GM19467 (cell line): ENCODE data around the gene APOL2.
"Not testable (repeated sequence)": the region's sequence is repeated elsewhere in the genome, so short reads cannot be mapped to it uniquely, and the experiment has no call there.

Source experiments
- ATAC-seq: cut with Tn5 transposase; IDR thresholded peaks from one replicate; pipeline ENCODE4 v1.9.1; 2021; ENCODE audit warnings: mild to moderate bottlenecking, moderate library complexity; ENCODE audit not compliant: unreplicated experiment

APOL2 gene

DNA sequence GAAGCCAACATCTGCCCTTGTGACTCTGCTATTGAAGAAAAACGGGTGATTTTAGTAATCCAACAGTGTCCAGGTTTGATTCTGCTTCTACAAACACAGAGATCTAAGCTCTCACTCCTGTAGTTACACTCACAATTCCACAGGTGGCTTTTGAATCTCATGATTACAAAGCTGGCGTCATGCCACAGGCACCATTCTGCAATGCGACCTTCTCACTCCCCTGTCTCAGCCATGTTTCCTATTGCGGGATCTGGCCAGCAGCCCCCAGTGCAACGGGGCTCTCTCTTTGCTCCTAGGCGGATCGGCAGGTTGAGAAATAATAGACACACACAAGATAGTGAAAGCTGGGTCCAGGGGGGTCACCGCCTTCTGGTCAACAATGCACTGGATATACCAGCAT, 36.4 kb downstream of the APOL2 start:
- not testable (repeated sequence) for ATAC-seq

DNA sequence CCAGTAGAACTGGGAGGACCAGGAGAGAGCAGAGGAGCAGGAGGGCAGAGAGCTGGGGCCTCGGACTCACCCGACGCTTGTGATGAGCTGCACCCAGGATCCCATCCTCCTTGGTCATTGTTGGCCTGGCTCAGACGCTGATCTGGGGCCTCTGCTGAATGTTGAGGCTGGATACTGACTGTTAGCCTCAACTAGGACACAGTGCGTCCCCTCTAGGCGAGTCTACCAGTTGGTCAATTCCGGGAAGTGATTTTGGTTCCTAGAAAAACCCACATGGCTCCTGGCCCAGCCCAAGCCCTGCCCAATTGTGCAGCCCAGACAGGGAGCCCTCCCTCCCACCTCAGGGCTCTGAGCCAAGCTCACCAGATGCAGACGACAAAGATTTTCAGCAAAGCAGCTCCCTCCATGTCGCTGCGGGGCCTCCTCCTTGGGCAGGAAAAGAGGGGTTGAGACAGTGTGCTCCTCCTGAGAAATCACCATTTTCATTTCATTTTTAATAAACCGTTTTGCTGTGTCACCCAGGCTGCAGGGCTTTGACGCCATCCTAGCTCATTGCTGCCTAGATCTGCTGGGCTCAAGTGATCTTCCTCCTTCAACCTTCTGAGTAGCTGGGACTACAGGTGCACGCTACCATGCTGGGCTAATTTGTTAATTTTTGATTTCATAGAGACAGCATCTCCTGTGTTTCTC, 37.6 kb downstream of the APOL2 start, which contains the start of gene APOL4:
Gene APOL4 (minus strand): TSS at position 180 of the 690 bp plus-strand sequence. CDS start 75 bp downstream, at position 105.
- ATAC-seq = no peak

DNA sequence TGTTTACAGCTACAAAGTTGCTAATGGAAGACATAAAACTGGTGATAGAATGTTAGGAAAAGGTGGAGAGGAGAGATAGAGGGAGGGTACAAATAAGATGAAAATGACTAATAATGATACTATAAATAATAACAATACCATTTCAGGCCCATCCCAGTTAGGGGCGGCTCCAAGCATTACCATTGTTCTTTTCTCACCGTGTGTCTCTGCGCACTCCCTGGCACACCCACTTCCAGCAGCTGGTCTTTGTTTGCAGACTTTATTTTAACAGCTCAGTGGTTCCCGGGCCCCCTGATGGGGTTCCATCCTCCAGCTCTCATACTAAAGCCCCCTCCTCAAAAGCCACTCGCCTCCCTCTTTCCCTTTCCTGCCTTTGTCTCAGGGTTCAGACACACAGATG, 38.3 kb downstream of the APOL2 start:
- not testable (repeated sequence) for ATAC-seq

DNA sequence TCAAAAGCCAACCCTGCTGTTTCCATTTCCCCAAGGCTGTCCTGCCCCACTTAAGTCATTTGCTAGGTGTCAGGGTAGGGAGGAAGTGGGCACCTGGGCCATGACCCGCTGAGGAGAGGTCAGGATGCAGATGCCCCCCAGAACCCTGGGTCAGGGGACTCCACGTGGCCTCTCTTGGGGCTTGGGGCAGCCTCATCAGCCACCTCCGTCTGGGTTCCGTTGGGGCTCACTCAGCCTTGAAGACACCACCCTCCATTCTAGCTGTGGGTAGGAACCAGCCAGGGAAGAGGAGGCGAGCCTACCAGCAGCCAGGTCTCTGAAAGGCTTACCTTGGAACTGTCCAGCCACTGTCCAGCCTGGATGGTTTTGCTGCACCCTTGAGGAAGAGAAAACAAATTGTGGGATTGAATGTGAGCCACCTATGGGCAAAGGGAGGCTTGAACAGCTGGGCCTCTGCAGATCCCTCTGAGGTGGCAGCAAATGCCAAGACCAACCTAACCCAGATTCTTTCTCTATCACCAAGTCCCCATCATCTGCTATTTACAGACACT, 40.3 kb downstream of the APOL2 start:
- ATAC-seq = no peak

DNA sequence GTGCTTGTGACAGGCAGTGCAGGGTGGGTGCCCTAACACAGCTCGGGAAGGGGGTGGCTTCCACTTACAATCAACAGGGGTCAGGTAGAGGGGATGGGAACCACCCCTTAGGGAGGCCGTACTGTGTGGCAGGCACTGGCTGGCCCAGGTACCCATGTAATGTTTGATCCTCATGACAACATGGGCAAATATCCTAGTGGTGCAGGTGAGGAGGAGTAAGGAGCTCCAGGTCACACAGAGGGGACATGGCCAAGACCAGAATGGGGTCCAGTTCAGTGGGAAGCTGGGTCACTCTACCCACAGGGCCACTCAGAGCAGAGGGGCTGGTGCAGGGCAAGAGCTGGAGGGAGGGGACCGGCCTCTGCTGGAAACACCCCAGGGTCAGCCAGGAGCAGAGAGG, 40.8 kb downstream of the APOL2 start:
- ATAC-seq = no peak

DNA sequence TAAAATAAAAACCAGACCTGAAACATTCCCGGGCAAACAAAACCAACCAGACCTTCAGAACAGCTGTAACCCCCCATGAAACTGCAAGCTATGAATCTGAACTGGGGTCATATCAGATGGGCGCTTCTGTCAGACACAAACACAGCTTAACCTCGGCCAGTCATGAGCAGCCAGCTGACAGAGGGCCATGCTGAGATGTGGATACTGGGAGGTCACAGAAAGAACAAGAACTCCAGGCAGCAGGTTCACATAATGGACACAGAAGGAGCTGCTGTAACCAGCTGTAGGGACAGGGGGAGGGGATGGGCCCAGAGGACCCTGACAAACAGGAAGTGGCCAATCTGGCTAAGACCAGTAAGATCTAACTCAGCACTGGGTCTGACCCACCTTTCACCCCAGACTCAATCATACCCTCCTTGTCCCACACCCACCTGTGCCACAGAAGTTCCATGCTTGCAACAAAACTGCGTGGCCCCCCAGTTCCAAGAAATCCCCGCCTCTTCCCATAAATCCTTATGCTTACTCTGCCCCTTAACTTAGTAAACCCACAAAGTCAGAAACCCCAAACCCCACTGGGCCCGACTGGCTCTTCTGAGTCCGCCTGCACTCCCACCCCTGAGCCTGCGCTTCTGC, 41.7 kb downstream of the APOL2 start:
- no peak for ATAC-seq

DNA sequence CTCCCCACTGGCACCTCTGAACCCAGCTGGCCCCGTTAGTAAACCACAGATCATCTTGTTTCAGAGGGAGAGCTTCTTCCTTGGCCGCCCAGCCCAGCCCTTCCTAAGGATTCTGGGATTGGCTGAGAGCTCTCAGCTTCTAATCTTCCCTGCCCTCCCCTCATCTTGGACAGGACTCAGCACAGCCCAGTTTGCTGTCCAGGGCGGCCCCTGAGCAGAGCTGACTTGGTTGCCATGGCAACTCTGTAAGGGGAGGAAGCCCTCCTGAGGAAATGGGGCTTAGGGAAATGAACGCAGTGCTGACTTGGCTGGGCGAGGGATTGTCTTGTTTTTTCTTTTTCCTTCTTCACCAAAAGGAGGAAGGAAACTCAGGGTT, 42.3 kb downstream of the APOL2 start:
- ATAC-seq = no peak

DNA sequence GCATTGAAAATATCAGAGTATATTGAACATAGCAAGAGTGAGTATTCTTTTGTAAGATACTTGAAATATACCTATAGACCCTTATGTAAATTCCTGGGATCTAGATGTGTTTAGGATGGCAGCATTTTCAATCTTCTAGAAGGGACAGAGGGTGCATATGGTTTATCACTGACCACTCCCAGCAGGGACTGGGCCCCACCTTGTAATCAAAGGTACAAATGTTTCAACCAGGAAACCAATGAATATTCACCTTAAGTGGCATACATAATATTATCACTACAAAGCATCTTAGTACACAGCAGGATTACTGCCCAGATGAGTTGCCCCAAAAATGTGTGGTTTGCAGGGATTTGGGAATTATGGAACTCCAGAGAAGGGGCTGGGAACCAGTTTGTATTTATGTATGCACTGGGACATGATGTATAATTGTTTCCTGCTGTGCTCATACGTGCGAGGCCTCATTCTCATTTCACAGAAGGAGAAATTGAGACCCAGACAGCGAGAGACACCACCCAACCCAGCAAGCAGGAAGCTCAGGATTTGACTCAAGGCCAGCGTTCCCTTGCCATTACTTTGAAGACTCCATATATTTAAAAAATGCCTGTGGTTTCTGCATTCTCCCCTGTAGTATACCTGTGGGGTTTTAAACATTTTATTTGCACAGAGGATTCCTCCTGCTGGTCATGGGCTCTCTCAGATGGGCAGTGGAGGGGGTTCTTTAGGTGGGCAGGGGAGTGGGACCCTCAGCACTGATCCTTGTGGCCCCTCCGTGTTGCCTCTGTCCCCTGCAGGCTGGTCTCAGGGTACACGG, 42.9 kb downstream of the APOL2 start:
- ATAC-seq = no peak

DNA sequence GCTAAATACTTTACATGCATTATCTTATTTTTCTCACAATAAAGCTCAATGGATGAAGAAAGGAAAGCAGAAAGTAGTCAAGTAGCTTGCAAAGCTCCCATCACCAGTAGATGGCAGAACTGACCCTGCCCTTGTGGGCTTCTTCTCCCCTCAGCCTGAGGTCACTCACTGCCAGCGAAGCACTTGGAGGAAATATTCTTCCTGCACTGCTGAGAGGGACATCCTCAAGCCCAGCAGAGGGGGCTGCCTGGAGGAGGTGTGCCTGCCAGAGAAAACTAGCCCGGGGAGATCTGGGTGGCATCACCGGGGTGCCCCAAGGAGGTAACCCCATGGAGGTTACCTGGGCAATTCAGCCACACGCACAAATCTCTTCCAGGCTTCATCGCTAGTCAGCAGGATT, 44.4 kb downstream of the APOL2 start:
- ATAC-seq = no peak

DNA sequence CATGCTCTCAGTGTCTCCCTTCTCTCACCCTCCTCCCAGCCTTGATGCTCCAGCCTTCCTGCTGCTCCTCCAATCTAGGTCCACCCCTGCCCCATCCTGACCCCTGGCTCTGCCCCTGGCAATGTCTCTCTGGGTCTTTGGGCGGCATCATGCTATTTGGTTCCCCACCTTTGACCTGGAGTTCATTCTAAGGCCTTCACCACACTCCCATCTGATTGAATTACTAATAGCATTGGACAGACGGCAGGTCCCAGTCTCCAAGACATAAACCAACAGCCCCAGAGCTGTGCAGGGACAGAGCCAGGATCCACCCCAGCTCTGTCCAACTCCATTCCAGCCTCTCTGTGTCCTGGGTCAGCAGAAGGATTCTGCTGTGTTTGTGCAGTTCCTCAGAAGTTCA, 44.9 kb downstream of the APOL2 start:
- no peak for ATAC-seq

DNA sequence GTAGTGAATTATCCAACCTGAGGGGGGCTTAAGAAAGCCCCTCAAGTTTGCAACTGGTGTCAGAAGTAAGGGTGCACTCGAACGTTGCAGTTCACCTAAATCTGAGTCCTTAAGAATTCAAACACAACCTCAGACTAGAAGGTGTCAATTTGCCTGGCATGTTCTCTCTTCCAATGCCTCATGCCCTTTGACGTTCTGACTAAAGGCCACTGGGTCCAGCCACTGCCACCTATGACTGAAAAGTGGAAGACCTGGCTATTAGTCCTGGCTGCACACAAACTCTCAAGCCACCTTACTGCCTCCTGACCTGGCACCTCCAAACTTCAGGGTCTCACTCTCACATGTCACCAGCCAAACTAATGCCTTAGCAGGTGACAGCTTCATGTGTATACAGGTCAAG, 45.8 kb downstream of the APOL2 start:
- no peak for ATAC-seq

DNA sequence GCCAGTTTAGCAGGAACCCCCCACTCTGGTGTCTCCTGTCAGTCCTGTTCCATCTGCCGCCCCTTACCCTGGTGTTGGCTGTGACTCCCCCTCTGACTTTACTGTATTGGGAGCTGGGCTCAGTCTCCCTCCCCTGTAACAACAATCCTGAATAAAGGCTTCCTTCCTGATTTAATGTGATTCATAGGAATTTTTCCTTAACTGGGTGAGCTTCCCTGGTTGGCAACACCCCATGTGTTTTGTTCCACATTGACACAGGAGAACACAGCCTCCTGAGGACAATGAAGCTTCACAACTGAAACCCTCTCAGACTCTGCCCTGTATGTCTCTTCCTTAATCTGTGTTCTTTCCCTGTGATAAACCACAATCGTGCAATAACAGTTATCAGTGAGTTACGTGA, 46.2 kb downstream of the APOL2 start:
- no peak for ATAC-seq

DNA sequence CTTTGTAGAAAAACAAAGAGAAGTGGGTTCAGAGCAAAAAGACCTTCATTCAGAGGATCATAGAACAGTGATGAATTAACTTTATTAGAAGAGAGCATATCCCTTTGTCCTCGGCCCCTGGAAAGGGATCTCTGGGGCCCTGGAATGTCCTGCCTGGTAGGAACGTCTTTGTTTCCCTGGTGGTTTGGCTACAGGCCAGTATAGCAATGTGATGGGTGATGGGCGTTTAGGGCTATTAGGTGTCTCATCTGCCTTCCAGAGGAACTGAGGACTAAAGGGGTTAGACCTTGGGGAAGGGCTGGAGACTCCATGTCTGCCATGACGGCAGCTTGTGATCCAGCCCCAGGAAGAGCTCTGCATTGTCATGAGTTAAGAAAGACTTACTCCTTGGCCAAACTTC, 46.8 kb downstream of the APOL2 start:
- ATAC-seq = no peak

DNA sequence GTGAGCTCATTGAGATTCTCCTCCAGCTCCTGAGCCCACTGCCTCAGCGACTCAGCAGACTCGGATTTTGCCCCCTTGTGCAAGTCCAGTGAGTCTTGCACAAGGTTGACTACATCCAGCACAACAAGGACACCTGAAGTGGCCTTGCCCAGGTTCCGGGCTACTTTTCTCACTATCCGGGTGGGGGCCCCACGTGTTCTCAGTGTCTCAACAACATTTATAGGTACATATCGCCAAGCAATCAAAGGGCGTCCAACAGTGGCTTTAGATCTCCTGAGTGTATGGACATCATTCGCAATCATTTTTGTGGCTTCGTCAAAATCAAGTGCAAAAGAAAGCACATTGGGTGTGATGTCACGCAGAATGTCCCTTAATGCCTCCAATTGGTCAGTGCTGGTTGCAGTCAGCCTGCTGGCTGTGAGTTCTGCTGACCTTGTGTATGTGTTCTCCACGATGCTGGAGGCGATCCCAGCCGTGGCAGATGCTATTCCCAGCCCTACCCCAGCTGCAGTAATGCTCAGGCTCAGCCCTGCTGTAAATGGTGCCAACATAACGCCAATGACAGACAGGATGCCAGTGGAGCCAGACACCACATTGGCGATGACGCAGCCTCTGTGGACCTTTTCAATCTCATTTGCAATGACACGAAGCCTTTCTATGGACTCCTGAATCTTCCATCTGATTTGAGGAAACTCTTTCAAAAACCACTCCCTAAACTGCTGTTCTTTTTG, 48.1 kb downstream of the APOL2 start:
- ATAC-seq = no peak

DNA sequence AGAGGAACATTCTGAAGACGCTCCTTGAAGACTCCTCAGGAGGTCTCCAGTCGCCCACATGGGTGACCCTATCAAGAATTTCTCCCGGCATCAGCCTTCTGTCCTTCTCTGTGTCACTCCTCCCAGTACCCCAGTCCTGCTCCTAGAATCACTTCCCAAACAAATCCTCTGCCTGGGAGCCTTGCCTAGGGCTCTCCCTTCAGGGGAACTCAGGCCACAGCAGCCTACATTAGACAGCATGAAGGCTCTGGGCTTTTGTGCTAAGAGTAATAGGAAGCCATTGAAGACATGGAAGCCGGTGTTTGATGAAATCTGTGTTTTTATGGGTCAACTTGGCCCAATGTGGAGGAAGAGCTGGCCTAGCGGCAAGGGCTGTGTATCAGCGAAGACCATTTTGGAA, 51.5 kb downstream of the APOL2 start:
- ATAC-seq = not testable (repeated sequence)

DNA sequence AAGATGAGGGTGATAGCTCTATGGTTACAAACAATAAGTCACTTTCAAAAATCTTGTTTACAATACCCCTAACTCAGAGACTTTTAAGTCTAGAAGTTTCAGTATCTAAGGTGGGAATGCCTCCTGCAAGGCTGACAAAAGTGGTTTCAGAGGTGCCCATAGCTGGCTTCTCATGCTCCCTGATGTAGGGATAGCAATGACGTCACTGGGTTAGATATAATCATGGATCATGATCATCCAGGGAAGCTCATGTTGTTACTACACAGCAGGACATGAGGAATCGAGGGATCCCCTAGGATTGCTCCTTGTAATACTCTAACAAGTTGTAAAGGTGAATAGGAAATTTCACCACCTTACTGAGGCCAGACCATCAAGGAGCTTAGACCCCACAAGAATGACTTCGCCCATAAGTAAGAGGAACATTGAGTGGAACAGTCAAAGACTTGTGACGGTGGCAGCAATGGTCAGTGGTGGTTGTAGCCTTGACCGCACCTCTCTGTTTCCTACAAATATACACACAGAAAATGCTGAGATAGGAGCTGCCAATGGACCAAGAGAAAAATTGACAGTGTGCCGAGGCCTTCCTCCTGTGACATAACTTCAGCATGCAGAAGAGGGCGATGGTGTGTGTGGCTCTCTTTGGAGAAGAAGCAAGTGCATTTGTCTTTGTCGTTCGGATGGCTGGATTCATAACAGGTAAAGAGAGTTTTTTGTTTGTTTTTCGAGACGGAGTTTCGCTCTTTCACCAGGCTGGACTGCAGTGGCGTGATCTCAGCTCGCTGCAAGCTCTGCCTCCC, 53.3 kb downstream of the APOL2 start:
- no peak for ATAC-seq

DNA sequence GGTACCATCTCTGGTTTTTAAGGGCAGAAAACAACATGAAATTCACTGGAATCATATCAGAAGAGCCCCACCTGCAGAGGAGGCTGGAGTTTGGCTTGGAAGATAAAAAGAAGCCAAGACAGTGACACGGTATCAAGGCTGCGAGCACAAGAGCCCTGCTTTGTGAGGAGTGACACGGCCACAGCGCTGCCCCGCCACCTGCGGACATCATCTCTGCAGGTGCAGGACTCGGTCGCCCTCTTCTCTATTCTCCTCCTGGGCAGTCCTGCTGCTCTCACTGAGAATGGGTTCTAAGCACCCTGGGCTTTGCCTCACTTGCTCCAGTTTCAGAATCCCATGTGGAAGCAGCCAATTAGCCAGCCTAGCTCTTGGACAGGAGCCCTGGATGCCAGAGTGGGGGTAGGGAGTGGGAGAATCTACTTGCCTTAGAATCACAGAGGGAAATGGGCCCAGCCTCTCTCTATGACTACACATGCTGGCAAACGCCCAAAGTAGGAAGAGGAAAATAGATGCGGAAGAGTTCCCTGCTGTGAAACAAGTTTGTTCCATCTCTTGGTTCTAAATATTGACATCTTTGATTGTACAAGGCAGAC, 54.8 kb downstream of the APOL2 start:
- ATAC-seq = no peak

DNA sequence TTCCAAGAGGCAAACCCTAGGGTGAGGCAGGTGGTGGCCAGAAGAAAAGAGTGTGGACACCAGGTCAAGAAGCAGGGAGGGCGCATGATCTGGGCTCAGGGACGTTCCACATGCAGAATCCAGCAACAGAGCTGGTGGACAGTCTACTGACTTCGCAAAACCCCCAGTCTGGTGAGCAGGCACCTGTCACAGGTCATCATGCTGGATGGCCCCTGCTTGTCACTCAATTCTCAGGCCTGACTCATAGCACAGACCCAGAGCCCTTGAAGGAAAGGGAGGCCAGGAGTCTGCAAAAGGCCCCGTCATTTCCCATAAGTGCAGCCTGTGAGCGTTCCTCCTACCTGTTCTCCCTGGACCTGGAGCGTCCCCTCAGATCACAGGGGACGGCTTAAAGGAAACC, 55.9 kb downstream of the APOL2 start:
- ATAC-seq = no peak

DNA sequence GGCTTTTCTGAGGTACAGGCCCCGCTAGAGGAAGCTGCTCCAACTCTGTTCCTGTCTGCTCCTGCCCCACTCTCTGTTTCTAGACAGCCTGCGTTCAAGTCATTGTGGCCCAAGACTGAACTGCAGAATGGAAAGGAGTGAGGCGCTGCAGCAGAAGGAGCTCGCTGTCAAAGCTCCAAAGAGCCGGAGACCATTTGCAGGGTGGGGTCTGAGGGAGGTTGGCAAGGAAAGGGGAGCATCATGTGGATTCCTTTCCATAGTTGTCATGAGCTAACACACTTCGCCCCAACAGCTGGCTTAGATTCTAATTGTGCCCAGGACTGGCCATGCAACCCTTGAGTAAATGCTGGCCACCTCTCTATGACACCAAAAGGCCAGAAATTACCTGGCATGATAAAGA, 56.5 kb downstream of the APOL2 start:
- no peak for ATAC-seq

DNA sequence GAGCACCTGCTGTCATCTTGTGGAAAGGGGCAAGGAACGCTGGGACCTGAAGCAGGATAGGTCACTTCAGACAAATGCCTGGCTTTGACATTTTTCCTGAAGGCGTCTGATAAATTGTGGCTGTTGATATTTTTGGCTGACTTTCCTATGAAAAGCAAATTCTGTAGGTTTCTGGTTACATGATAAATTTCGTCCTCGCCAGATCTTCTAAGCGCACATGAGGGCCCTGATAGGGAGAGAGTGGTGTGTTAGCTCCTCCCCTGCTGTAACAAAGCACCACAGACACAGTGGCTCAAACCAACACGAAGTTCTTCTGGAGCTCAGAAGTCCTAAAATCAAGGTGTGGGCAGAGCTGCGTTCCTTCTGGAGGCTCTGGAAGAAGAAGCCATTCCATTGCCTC, 57.3 kb downstream of the APOL2 start:
- ATAC-seq = no peak
